Left colon (tissue), 2 donors: ENCODE results near the gene GPR157. TPM values are rescaled to one million over a fixed set of nuclear protein-coding genes. Genes with fewer than 3 reads are reported as not detected.

Source experiments
- ATAC-seq: fragments of 200-7000 bp; cut with Tn5 transposase; one replicate; pipeline ENCODE4 v1.9.1; 2020; ENCODE audit warnings: mild to moderate bottlenecking, moderate library complexity
- DNase-seq, 2 donors: peaks; one replicate each; pipeline ENCODE4 v3.0.0-alpha.2; 2020
- intact Hi-C, 2 donors: fragments of 100-400 bp; cut with DNase I in 1 of 2; cut with micrococcal nuclease in 1 of 2; formaldehyde crosslinking; loops; one replicate each; pipeline versions ENCODE4 v1.11.2 to v1.14.0; 2022; cut with DNase I, micrococcal nuclease
- total RNA-seq, 2 donors: library from RNA; stranded (reverse); fragmentation: NEBNext Ultra II Directional; extraction: Animal tissue kit (Norgen Biotek cat#: 25700); gene quantifications; one replicate each; pipeline ENCODE4 v1.2.1, GENCODE V29; 2021
- donor health status: DM: no; HTN: no; CAD: no.
- donor health status: DM: yes; HTN: yes; CAD: no.

The GPR157 gene
- total RNA-seq, 2 donors from 2014 or later: 9.1 to 14.2 TPM

DNA sequence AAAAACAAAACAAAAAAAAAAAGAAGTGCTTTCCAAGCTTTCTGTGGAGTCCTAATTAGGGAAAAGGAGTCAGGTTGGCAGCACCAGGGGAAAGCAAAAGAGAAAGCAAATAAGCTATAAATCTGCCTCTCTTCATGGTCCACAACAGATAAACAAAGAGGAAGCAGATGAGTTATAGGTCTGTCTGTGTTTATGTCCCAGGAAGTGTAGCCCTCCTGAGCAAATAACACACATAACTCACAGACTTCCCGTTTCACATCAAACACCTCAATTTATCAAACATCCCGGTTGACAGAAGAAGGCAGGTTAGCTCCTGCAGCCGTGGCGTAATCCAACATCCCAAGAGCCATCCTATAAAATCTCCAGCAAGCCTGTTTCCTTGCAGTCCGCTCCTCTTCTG lies 53.9 kb downstream of the GPR157 start:
- intact Hi-C loops: no loop called here
- ATAC-seq (peak; percentile 57), DNase-seq (no peak)

- no peak for ATAC-seq
- intact Hi-C loops: no loop called here
These were observed 55.8 kb downstream of the GPR157 start for GRCh38 chr1:9073143-9073542.

GRCh38 chr1:9071554-9072235 lies 57.2 kb downstream of the GPR157 start:
- intact Hi-C loops: no loop called here
- no peak for ATAC-seq
- no peak for DNase-seq

More at GRCh38 chr1:9073143-9073542, 55.8 kb downstream of the GPR157 start:
- no peak for DNase-seq

DNA sequence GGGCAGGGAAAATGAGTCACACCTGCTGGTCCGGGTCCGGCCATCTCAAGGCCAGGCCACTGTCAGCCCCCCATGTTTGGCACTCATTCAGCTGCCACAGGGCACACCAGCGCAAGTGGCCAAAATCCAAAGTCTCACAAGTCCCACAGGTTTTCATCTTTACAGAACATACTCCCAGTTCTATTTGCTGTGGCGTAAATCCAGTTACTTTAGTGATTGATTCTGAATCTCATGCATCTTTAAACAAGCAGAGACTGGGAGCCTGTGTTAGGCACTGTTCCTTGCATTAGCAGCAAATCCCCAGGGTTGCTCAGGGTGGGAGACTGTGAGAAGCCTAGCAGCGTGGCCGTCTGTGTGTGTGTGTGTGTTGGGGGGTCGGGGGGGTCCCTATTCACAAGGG lies 58.4 kb downstream of the GPR157 start:
- intact Hi-C loops: no loop called here
- ATAC-seq: no peak

DNA sequence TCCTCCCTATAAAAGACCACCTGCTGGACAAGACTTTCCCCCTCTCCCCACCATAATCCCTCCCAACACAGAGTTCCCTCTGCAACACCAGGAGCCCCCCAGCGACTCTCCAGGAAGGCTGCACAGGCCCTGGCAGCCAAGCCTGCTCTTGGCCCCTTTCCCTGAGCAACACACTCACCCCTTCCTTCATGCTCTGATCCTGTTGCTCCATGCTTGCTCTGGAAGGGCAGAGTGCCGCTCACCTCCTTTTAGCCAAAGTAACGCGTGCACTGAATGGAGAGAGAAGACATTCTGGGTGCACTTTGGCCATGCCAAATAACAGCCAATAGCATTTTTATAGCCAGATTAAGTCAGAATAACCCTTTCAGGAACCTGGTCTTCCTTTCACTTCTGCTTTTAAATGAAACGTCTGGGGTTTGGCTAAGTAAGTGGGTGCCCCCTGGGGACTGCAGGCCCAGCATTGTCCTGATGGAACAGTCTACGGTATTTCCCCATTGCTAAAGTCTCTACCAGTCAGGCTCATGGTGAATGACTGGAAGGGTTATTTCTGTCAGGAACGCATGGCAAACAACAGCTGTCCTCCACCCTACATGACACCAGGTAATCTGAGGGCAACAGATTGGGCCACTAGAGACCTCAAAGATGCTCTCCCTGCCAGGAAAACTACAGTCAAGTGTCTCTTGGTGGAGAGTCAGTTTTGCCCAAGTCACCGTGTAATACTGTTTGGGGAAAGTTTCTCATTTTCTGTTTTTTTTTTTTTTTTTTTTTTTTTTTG lies 59.4 kb downstream of the GPR157 start, which contains the start of gene SLC2A5:
Gene SLC2A5 (minus strand): TSS at position 310 of the 775 bp plus-strand sequence. CDS start 99 bp downstream, at position 211.
- peak in 1 of 2 donors; percentile 35 for DNase-seq
- peak; percentile 85 for ATAC-seq
- intact Hi-C loops: no loop called here

More for the DNA sequence above, 58.4 kb downstream of the GPR157 start:
- no peak for DNase-seq

DNA sequence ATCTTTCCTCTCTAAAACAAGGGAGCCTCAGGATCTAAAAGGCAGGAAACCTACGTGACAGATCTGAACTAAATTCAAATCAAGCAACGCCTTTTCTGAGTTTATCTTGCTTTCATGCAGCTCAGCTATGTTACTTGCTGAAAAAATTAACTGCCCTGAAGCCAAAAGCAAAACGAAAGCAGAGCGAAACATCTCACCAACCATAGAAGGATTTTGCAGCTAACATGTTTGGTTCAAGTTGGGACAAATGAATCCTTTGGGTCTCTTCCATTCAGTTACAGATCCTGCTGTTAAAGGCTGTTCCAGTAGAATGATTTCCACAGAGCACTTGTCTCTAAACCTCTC lies 59.9 kb downstream of the GPR157 start:
- intact Hi-C loops: no loop called here
- peak; percentile 13 for ATAC-seq
- DNase-seq: no peak

DNA sequence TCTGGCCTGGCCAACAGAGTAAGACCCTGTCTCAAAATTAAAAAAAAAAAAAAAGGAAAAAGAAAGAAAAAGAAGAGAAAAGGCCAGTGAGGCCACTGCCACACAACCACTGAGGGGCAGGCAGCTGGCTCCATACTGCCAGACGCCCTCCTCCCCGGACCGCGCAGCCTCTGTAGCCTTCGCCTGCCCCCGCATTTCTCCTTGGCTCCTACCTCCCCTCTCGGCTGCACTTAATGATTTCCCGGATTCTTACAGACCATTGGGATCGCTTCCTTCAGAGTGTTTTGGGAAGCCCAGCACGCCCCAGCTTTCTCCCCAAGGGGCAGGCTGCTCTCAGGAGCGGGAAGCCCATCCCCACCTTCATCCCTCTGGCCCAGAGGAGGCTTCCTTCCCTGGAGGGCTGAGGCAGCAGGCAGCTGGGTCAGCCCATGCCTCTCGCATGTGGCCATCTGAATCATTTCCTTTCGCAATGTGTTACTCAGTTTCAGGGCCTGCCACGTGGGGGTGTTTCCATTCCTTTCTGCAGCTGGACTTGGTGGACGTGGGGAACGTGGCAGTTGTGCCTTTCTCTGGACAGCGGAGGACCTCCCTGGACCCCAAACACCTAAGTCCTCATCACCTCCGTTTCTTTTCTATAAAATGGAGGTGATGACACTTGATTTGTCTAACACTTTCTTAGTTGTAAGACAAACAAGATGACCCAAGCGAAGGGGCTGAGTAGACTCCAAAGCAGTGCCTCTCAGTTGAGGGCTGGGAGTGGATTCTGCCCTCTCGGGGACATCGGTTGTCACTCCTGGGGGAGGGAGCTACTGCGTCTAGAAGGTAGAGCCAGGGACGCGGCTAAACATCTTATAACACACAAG lies 61.7 kb downstream of the GPR157 start:
- ATAC-seq (no peak), DNase-seq (peak; percentile 32 to 41)
- intact Hi-C loops: no loop called here

DNA sequence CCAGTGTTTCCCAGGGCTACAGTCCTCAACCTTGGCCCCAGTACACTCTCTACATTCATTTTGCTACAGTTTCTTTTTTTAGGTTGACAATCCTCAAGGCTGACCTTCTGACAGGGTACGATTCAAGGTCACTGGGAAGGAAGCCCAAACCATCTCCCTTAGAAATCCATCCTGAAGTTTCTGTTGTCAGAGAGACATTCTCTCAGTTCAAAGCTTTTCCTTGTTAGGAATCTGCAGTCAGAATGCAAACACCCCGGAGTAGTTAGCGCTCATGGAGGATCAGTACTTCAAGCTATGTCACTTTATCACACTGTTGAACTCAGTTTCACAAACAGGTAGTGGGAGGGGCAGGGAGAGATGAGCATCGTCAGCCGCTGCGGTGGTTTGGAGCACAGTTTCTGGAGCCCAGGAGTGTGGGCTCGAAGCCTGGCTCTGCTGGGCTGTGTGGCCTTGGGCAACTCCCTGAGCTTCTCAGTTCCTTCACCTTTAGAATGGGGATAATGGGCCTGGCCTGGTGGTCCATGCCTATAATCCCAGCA lies 63.6 kb downstream of the GPR157 start:
- intact Hi-C loops: no loop called here

DNA sequence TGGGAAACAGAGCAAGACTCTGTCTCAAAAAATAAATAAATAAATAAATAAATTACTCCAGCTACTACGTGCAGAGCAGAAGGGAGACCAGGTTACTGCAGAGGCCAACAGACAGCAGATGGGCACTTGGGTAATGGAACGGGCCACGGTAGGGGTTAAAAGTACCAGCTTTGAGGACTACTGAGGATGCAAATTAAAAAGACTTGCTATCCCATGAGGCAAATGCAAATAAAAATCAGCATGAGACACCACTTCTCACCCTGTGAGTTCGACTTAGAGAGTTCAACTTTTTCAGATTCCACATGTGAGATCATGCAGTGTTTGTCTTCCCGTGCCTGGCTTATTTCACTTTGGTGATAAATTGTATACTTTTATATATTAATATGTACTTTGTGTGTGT lies 66.1 kb downstream of the GPR157 start:
- intact Hi-C loops: no loop called here
- no peak for DNase-seq
- no peak for ATAC-seq

More for the DNA sequence above, 63.6 kb downstream of the GPR157 start:
- ATAC-seq (no peak), DNase-seq (no peak)

DNA sequence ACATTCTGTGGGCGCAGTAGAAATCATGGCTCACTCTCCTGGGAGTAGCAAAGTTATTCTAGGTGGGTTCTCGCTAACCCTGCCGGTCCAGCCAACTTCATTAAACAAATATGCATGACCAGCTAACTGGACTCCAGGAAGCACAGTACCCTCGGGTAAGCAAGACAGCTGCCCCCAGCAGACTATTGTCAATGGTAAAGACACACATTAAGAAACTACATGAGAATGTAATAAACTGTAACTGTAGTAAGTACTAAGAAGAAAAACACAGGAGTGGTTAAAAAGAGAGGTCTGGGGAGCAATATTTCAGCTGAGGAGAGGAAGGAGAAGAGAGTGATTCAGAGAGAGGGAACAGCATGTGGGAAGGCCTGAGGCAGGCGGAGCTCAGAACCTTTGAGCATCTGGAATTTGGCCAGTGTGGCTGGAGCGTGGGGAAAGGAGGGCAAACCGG lies 66.9 kb downstream of the GPR157 start:
- ATAC-seq: no peak
- DNase-seq: no peak
- intact Hi-C loops: no loop called here

GRCh38 chr1:9061252-9061960 lies 67.5 kb downstream of the GPR157 start:
- ATAC-seq (peak; percentile 89), DNase-seq (peak in 1 of 2 donors; percentile 36)
- intact Hi-C loops: no loop called here

- ATAC-seq: no peak
- intact Hi-C loops: no loop called here
- no peak for DNase-seq
These were observed 68.8 kb downstream of the GPR157 start for GRCh38 chr1:9059891-9060744.

DNA sequence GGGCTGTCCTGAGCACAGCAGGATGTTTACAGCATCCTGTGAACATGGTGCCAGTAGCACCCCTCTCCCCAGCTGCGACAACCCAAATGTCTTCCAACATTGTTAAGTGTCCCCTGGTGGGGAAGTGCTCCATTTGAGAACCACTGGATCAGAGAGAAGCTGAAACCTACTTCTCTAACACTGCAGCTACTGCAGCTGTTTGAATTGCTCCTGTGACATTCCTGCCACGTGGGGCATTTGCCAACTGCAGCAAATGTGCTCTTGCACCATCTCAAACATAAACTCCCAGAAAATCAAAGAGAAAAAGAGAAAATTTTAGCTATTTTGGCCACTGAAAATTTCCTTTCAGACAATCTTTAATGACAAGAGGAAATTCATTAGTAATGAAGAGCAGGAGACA lies 70.4 kb downstream of the GPR157 start:
- no peak for DNase-seq
- ATAC-seq: no peak

GRCh38 chr1:9057851-9058250 lies 71.1 kb downstream of the GPR157 start:
- no peak for DNase-seq
- intact Hi-C loops: no loop called here
- ATAC-seq: no peak

More for the DNA sequence above, 70.4 kb downstream of the GPR157 start:
- intact Hi-C loops: no loop called here

GRCh38 chr1:9052272-9053049 lies 76.4 kb downstream of the GPR157 start:
- ATAC-seq: no peak
- no peak for DNase-seq
- intact Hi-C loops: no loop called here

DNA sequence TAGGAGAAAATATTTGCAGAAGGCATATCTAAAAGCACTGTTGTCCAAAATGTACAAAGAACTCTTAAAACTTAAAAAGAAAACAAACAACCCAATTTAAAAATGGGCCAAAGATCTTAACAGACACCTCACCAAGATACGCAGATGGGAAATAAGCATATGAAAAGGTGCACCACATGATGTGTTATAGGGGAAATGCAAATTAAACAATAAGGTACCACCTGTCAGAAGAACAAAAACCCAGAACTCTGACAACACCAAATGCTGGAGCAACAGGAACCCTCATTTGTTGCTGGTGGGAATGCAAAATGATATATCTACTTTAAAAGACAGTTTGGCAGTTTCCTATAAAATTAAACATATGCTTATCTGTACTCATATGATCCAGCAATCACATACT lies 77.5 kb downstream of the GPR157 start:
- no peak for ATAC-seq
- intact Hi-C loops: no loop called here
- no peak for DNase-seq

DNA sequence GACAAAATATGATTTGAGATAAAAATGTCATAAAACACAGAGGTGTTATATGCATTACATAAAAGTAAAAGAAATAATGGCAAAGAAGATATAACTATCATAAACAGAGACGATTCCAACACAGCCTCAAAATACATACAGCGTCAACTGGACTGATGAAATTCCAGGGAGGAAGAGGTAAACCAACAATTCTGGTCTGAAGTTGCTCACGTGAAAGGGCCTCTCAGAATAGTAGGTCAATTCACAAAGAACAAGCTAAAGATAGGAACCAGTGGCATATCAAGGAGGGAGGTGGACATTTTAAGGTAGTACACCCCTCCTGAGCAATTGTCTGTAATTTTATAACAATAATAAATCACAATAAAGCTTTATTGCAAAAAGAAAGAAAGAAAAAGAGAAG lies 78.1 kb downstream of the GPR157 start:
- no peak for ATAC-seq
- intact Hi-C loops: no loop called here
- DNase-seq: no peak
